ENCODE measurements around the gene BHLHA9. TPM values are rescaled to one million over a fixed set of nuclear protein-coding genes. Genes with fewer than 3 reads are reported as not detected.
A peak's percentile ranks its signal among the peaks of the same experiment; 100 is the strongest.

The BHLHA9 gene
- total RNA-seq, 1 donor from 2014 or later: not detected

GRCh38 chr17:1274245-1274608 lies 4.0 kb downstream of the BHLHA9 start:
- Mint-ChIP-seq H3K4me1 (ENCODE audit: low read depth) (peaks cover 4% of the 10 kb centered on the region), H3K36me3 (ENCODE audit: low read depth) (no peaks in the 10 kb centered on the region), H3K4me3 (ENCODE audit: unreplicated experiment) (no peak overlapping the region), H3K9me3 (ENCODE audit: low read depth) (no peaks in the 10 kb centered on the region), H3K27ac (ENCODE audit: unreplicated experiment) (no peak overlapping the region), H3K27me3 (ENCODE audit: low read depth) (peaks cover 3% of the 10 kb centered on the region)
- DNase-seq (ENCODE audit: low spot score): no peak
- TF ChIP-seq, protein P1, sequence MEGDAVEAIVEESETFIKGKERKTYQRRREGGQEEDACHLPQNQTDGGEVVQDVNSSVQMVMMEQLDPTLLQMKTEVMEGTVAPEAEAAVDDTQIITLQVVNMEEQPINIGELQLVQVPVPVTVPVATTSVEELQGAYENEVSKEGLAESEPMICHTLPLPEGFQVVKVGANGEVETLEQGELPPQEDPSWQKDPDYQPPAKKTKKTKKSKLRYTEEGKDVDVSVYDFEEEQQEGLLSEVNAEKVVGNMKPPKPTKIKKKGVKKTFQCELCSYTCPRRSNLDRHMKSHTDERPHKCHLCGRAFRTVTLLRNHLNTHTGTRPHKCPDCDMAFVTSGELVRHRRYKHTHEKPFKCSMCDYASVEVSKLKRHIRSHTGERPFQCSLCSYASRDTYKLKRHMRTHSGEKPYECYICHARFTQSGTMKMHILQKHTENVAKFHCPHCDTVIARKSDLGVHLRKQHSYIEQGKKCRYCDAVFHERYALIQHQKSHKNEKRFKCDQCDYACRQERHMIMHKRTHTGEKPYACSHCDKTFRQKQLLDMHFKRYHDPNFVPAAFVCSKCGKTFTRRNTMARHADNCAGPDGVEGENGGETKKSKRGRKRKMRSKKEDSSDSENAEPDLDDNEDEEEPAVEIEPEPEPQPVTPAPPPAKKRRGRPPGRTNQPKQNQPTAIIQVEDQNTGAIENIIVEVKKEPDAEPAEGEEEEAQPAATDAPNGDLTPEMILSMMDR (IDR thresholded peaks at IDR 0.05): no peak

GRCh38 chr17:1275205-1275961 lies 5.1 kb downstream of the BHLHA9 start:
- Mint-ChIP-seq H3K27ac (ENCODE audit: unreplicated experiment) (no peak overlapping the region), H3K36me3 (ENCODE audit: low read depth) (no peaks in the 10 kb centered on the region), H3K4me3 (ENCODE audit: unreplicated experiment) (no peak overlapping the region)

DNA sequence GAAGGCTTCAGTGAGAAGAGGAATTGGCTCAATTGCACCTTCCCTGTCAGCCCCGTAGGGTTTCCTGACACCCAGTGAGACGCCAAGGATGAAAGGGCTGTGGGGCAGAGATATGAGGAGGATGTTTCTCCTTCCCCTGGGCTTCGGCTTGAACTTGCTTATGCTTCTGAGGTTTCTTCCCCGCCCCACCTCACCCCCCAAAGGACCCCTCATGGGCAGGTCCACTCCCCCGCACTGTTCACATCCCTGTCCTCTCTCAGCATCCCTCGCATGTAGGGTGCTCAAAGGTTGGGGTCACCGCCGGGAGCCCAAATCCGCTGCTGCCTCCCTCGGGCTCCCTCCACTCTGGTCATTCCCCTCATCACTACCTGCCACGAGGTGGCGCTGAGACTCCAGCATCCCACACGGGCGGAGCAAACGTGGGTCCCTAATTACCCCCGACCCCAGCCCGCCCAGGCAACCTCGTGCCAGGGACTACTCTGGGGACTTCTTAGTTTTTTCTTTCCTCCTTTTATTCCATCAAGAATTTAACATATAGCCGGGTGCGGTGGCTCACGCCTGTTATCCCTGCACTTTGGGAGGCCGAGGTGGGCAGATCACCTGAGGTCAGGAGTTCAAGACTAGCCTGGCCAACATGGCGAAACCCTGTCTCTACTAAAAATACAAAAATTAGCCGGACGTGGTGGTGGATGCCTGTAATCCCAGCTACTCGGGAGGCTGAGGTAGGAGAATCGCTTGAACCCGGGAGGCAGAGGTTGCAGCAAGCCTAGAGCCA lies 5.9 kb downstream of the BHLHA9 start:
- TF ChIP-seq, protein P1 (IDR thresholded peaks at IDR 0.05): peak; percentile 89
- Mint-ChIP-seq H3K27ac (ENCODE audit: unreplicated experiment) (peak overlapping the region; percentile 27), H3K9me3 (ENCODE audit: low read depth) (no peaks in the 10 kb centered on the region), H3K27me3 (ENCODE audit: low read depth) (peaks cover 10% of the 10 kb centered on the region), H3K36me3 (ENCODE audit: low read depth) (no peaks in the 10 kb centered on the region), H3K4me1 (ENCODE audit: low read depth) (peaks cover 7% of the 10 kb centered on the region), H3K4me3 (ENCODE audit: unreplicated experiment) (peak overlapping the region; percentile 58)
- no peak for DNase-seq (ENCODE audit: low spot score)

More at GRCh38 chr17:1275205-1275961, 5.1 kb downstream of the BHLHA9 start:
- no peak for DNase-seq (ENCODE audit: low spot score)
- Mint-ChIP-seq H3K9me3 (ENCODE audit: low read depth) (no peaks in the 10 kb centered on the region), H3K27me3 (ENCODE audit: low read depth) (peaks cover 5% of the 10 kb centered on the region), H3K4me1 (ENCODE audit: low read depth) (peaks cover 7% of the 10 kb centered on the region)
- TF ChIP-seq, protein P1 (IDR thresholded peaks at IDR 0.05): no peak

DNA sequence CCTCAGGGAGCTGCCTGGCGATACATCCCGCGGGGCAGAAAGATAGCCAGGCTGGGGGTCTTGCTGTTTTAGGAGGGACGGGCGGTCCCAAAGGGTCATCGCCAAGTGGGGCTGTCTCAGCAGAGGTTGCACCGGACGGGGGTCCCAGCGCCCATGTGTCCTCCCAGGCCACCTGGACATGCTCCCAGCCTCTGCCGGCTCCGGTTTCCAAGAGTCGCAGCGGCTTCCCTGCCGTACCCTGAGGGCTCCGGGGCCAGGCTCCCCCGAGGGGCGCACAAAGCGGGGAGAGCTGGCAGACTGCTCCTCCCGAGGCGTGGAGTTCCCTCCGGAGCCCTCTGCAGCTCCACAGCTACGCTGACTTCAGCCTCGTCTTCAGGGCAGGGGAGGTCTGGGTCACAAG lies 10.4 kb downstream of the BHLHA9 start:
- H3K4me3 Mint-ChIP-seq (ENCODE audit: unreplicated experiment): no peak overlapping the region
- peaks cover 2% of the 10 kb centered on the region for H3K36me3 Mint-ChIP-seq (ENCODE audit: low read depth)
- H3K9me3 Mint-ChIP-seq (ENCODE audit: low read depth): no peaks in the 10 kb centered on the region
- no peak overlapping the region for H3K27ac Mint-ChIP-seq (ENCODE audit: unreplicated experiment)
- TF ChIP-seq, protein P1 (IDR thresholded peaks at IDR 0.05): no peak
- H3K4me1 Mint-ChIP-seq (ENCODE audit: low read depth): peaks cover 7% of the 10 kb centered on the region
- peaks cover 12% of the 10 kb centered on the region for H3K27me3 Mint-ChIP-seq (ENCODE audit: low read depth)
- no peak for DNase-seq (ENCODE audit: low spot score)

DNA sequence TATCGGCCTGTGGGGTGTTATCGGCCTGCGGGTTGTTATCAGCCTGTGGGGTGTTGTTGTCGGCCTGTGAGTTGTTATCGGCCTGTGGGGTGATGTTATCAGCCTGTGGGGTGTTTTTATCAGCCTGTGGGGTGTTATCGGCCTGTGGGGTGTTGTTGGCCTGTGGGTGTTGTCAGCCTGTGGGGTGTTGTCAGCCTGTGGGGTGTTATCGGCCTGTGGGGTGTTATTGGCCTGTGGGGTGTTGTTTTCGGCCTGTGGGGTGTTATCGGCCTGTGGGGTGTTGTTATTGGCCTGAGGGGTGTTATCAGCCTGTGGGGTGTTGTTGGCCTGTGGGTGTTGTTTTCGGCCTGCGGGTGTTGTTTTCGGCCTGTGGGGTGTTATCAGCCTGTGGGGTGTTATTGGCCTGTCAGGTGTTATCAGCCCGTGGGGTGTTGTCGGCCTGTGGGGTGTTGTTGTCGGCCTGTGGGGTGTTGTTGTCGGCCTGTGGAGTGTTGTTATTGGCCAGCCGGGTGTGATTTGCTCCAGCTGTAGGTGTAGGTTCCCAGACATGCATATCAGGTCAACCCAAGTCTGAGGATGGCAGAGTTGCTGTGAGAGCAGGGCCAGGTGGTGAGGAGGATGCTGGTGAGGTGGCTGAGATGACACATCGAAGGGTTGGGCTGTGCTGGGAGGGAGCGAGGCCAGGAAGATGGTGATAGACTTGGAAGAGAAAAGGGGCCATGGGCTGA lies 16.3 kb downstream of the BHLHA9 start:
- DNase-seq (ENCODE audit: low spot score): no peak
- H3K27ac Mint-ChIP-seq (ENCODE audit: unreplicated experiment): no peak overlapping the region
- H3K9me3 Mint-ChIP-seq (ENCODE audit: low read depth): peaks cover 4% of the 10 kb centered on the region
- no peak overlapping the region for H3K4me3 Mint-ChIP-seq (ENCODE audit: unreplicated experiment)
- TF ChIP-seq, protein P1 (IDR thresholded peaks at IDR 0.05): no peak
- peaks cover 4% of the 10 kb centered on the region for H3K36me3 Mint-ChIP-seq (ENCODE audit: low read depth)
- no peaks in the 10 kb centered on the region for H3K4me1 Mint-ChIP-seq (ENCODE audit: low read depth)
- H3K27me3 Mint-ChIP-seq (ENCODE audit: low read depth): peaks cover 5% of the 10 kb centered on the region
